Hepatocyte (in vitro differentiated cells): ENCODE data around the gene UBE2J2. TPM values are rescaled to one million over a fixed set of nuclear protein-coding genes. Genes with fewer than 3 reads are reported as not detected.

ENCODE experiments used
- DNase-seq: peaks from one replicate; pipeline ENCODE4 v3.0.0-alpha.2; 2016; ENCODE audit warnings: low spot score
- H2AFZ ChIP-seq: fragments of 200-600 bp; sonication (generic); 2 replicates; pipeline ENCODE4 v1.6.0; 2016; ENCODE audit warnings: antibody characterized with exemption, mild to moderate bottlenecking
- H3K27ac ChIP-seq: fragments of 200-600 bp; sonication (generic); 2 replicates; pipeline ENCODE4 v1.5.1; 2016; ENCODE audit warnings: mild to moderate bottlenecking
- H3K27me3 ChIP-seq: fragments of 200-600 bp; sonication (generic); 2 replicates; pipeline ENCODE4 v1.6.1; 2016
- H3K36me3 ChIP-seq: fragments of 200-600 bp; sonication (generic); replicated peaks from 2 replicates; pipeline ENCODE4 v1.5.1; 2016; ENCODE audit warnings: low read depth; ENCODE audit not compliant: insufficient read depth
- H3K4me1 ChIP-seq: fragments of 200-600 bp; sonication (generic); 2 replicates; pipeline ENCODE4 v1.5.1; 2016; ENCODE audit warnings: mild to moderate bottlenecking, moderate library complexity; ENCODE audit not compliant: insufficient read depth
- H3K4me2 ChIP-seq: fragments of 200-600 bp; sonication (generic); 2 replicates; pipeline ENCODE4 v1.6.0; 2016
- H3K4me3 ChIP-seq: fragments of 200-600 bp; sonication (generic); 2 replicates; pipeline ENCODE4 v1.5.1; 2016; ENCODE audit warnings: mild to moderate bottlenecking
- H3K79me2 ChIP-seq: fragments of 200-600 bp; sonication (generic); 2 replicates; pipeline ENCODE4 v1.6.0; 2017; ENCODE audit warnings: mild to moderate bottlenecking
- H3K9me2 ChIP-seq: fragments of 200-600 bp; sonication (generic); replicated peaks from 2 replicates; pipeline ENCODE4 v1.6.0; 2017; ENCODE audit warnings: mild to moderate bottlenecking; ENCODE audit not compliant: insufficient read depth
- H3K9me3 ChIP-seq: fragments of 200-600 bp; sonication (generic); 2 replicates; pipeline ENCODE4 v1.5.1; 2016; ENCODE audit warnings: low read depth, mild to moderate bottlenecking
- H4K20me1 ChIP-seq: fragments of 200-600 bp; sonication (generic); 2 replicates; pipeline ENCODE4 v1.6.0; 2016; ENCODE audit warnings: mild to moderate bottlenecking; ENCODE audit not compliant: insufficient read depth, poor library complexity, severe bottlenecking
- CTCF ChIP-seq: fragments of 200-600 bp; sonication (generic); IDR thresholded peaks from 2 replicates; pipeline ENCODE4 v1.5.1; 2016; ENCODE audit warnings: antibody characterized with exemption, mild to moderate bottlenecking; ENCODE audit not compliant: poor library complexity
- EZH2 ChIP-seq: fragments of 200-600 bp; sonication (generic); IDR thresholded peaks from 2 replicates; pipeline ENCODE4 v1.6.1; 2016; ENCODE audit warnings: antibody characterized with exemption, mild to moderate bottlenecking, borderline replicate concordance
- EZH2phosphoT487 ChIP-seq: fragments of 200-600 bp; sonication (generic); IDR thresholded peaks from one replicate; pipeline ENCODE4 v1.6.1; 2018; ENCODE audit warnings: antibody characterized with exemption, mild to moderate bottlenecking, low read depth, moderate library complexity; ENCODE audit not compliant: unreplicated experiment, severe bottlenecking
- WGBS: methylation state at CpG from one replicate; pipeline ENCODE4 v1.1.6; 2016; ENCODE audit warnings: low lambda C conversion rate; ENCODE audit errors: missing lambda C conversion rate; 5-methylcytosine and 5-hydroxymethylcytosine counted together
- polyA plus RNA-seq: library from polyadenylated mRNA; unstranded; fragments of >200 nt; fragmentation: Nextera tagmentation; extraction: Ambion mirVana; gene quantifications from 2 replicates; pipeline ENCODE4 v1.2.1, GENCODE V29; 2016
- total RNA-seq: library from RNA; depleted of rRNA; stranded (reverse); fragments of >200 nt; gene quantifications from 2 replicates; pipeline ENCODE4 v1.2.3, GENCODE V29; 2014

The UBE2J2 gene
- total and polyA plus RNA-seq, 2 experiments from 2014 or later, result 31.7 to 66.7 TPM

- Histone ChIP-seq H3K27ac (peak overlapping the region; percentile 93), H4K20me1 (peaks cover 27% of the 10 kb centered on the region)
Observed at GRCh38 chr1:1306661-1307260, 33.1 kb upstream of the UBE2J2 start.

GRCh38 chr1:1306070-1306660 lies 32.5 kb upstream of the UBE2J2 start:
- no peaks in the 10 kb centered on the region for H3K36me3 ChIP-seq
- H3K9me2 ChIP-seq, result no peaks in the 10 kb centered on the region
- peak overlapping the region; percentile 99 for H3K4me2 ChIP-seq
- peaks cover 63% of the 10 kb centered on the region for H3K79me2 ChIP-seq
- H3K4me1 ChIP-seq, result peaks cover 41% of the 10 kb centered on the region
- H3K27me3 ChIP-seq, result no peaks in the 10 kb centered on the region
- H3K27ac ChIP-seq, result peak overlapping the region; percentile 93
- peak overlapping the region; percentile 29 for H3K4me3 ChIP-seq
- H2AFZ ChIP-seq, result no peak overlapping the region
- WGBS, result 50% methylated on average over 11 of the region's 11 CpGs
- TF ChIP-seq CTCF (no peak), EZH2 (no peak)
- peaks cover 27% of the 10 kb centered on the region for H4K20me1 ChIP-seq
- no peak for DNase-seq
- no peaks in the 10 kb centered on the region for H3K9me3 ChIP-seq

More at GRCh38 chr1:1306661-1307260, 33.1 kb upstream of the UBE2J2 start:
- Histone ChIP-seq H3K9me2 (no peaks in the 10 kb centered on the region), H3K27me3 (no peaks in the 10 kb centered on the region), H3K79me2 (peaks cover 63% of the 10 kb centered on the region), H3K9me3 (no peaks in the 10 kb centered on the region), H3K4me3 (peak overlapping the region; percentile 70), H3K36me3 (no peaks in the 10 kb centered on the region), H3K4me2 (peak overlapping the region; percentile 99), H3K4me1 (peaks cover 41% of the 10 kb centered on the region), H2AFZ (no peak overlapping the region)
- TF ChIP-seq CTCF (no peak), EZH2phosphoT487 (no peak), EZH2 (no peak)
- DNase-seq, result peak; percentile 49
- 42% methylated on average over 26 of the region's 27 CpGs for WGBS

GRCh38 chr1:1305300-1306069 lies 31.8 kb upstream of the UBE2J2 start:
- WGBS, result 61% methylated on average over 14 of the region's 25 CpGs

More at GRCh38 chr1:1305300-1306069, 31.8 kb upstream of the UBE2J2 start:
- peak overlapping the region; percentile 99 for H3K4me2 ChIP-seq
- peak; percentile 90 for DNase-seq
- peak overlapping the region; percentile 29 for H3K4me3 ChIP-seq
- no peaks in the 10 kb centered on the region for H3K9me2 ChIP-seq
- H3K79me2 ChIP-seq, result peaks cover 63% of the 10 kb centered on the region
- TF ChIP-seq CTCF, result peak; percentile 11
- TF ChIP-seq EZH2phosphoT487, result no peak
- no peak overlapping the region for H2AFZ ChIP-seq
- H4K20me1 ChIP-seq, result peaks cover 27% of the 10 kb centered on the region
- peaks cover 41% of the 10 kb centered on the region for H3K4me1 ChIP-seq
- peak overlapping the region; percentile 93 for H3K27ac ChIP-seq
- H3K9me3 ChIP-seq, result no peaks in the 10 kb centered on the region
- H3K36me3 ChIP-seq, result no peaks in the 10 kb centered on the region
- no peaks in the 10 kb centered on the region for H3K27me3 ChIP-seq
